ENCODE measurements around the gene NUB1.

NUB1 gene

GRCh38 chr7:151426904-151427704 lies 85.5 kb downstream of the NUB1 start:
- DNase-seq: no peak

GRCh38 chr7:151427705-151428377 lies 86.2 kb downstream of the NUB1 start:
- DNase-seq: no peak
